GM19035 (cell line): Measurements from ENCODE around the gene SEL1L2.

Experiments used
- ATAC-seq: cut with Tn5 transposase; IDR thresholded peaks from one replicate; pipeline ENCODE4 v1.9.1; 2021; ENCODE audit not compliant: unreplicated experiment

The SEL1L2 gene

DNA sequence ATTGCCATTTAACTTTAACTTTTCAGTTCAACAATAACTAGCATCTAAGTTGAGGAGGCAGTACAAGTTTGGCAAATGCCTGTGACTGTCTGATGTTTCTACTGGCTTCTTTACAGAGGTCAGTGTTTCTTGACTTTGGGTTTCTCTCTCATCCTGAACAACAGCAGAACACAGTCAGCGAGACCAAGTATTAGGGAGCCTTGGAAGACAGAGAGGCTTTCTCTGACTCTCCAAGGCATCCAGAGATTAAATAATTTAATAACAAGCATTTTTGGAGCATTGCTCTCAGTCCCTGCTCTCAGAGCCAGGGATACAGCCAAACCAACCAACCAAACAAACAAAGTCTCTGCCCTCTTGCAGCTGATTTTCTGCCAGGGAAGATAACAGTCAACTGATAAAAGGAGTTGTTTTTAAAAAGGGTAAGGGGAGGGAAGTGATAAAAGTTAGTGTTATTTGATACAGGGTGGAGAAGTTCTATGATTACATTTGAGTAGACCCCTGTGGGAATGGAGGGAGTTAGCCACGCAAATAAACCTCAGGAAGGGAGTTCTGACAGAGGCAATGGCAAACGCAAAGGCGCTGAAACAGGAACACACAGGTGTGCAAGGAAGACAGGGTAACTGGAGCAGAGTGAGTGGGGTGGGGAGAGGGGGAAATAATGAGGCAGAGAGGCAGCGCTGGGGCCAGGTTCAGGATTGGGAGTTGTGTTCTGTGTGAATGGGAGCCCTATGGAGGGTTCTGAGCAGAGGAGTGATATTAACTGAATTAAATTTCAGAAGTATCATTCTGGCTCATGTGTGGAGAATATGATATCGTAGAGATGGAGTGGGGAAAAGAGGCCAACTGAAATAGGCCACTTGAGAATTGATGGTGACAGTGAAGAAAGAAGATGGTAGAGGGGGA lies 55.2 kb downstream of the SEL1L2 start:
- ATAC-seq: no peak

DNA sequence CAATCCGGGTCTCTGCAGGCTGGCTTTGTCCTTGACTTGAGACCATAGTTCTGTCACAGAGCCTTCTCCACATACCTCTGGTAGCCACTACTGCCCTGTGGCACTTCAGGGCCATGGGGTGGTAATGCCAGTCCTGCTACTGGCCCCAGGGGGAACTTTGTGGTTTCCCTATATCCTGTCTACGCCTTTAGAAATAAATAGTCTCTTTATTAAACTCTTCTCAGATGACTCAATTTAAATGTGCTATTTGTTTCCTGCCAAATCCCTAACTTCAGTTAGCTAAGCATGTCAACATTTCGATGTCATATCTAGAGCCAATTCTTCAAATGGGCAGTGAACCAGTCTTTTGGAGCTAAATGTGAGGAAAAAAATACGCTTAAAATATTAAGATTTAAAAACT lies 60.1 kb downstream of the SEL1L2 start:
- ATAC-seq: no peak

DNA sequence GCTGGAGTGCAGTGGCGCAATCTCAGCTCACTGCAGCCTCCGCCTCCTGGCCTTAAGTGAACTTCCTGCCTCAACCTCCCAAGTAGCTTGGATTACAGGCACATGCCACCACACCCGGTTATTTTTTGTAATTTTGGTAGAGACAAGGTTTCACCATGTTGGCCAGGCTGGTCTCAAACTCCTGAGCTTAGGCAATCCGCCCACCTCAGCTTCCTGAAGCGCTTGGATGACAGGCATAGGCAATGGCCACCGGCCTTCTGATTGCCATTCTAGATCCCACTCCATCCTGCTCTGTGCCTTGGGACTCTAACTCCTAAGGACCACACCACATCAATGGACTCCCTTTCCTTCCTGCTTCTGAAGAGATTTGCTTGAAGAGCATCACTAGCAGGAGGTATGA lies 60.6 kb downstream of the SEL1L2 start:
- no peak for ATAC-seq

DNA sequence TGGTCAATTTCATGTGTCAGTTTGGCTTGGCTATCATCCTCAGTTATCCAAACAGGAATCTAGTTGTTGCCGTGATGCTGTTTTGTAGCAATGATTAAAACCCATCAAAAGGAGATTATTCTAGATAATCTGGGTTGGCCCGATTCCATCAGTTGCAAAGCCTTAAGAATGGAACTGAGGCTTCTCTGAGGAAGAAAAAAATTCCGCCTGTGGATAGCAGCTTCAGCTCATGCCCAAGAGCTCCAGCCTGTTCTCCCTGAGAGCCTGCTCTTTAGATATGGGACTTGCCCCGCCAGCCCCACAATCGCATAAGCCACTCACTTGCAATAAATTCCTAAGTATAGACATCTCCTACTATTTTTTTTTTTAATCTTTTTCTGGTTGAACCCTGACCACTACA lies 61.5 kb downstream of the SEL1L2 start:
- ATAC-seq: no peak

DNA sequence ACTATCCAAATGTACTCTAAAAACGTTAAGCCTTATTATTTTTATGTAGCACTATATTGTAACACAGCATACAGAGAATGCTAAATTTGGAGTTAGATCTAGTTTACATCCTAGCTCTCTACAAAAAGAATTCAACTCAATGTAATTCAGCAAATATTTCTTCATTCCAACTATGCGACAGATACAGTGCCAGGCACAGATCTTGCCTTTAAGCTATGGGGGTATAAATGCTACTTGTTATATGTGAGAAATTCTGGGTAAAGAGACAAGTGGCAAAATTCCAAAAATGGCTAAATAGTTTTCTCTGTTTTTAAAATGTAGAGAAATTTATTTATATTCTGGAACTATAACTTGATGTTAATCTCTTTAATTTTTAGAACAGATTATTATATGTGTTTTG lies 63.2 kb downstream of the SEL1L2 start:
- no peak for ATAC-seq

DNA sequence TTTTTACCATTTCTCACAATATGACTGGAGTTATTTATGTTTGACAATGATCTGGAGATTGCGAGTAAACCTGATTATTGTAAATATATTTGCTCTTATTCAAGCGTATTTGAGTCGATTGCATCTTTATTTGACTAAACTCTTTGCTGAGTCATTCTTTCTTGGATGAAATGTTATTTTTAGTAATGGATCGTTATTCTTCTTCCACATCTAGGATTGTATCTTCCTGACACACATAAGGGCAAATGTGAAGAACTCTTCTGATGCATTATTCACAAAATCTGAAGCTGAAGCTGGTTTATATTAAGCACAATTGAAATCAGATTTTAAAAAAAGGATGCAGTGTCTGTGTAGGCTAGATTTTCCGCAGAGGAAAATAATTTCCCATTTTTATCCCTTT lies 68.2 kb downstream of the SEL1L2 start:
- ATAC-seq: no peak

DNA sequence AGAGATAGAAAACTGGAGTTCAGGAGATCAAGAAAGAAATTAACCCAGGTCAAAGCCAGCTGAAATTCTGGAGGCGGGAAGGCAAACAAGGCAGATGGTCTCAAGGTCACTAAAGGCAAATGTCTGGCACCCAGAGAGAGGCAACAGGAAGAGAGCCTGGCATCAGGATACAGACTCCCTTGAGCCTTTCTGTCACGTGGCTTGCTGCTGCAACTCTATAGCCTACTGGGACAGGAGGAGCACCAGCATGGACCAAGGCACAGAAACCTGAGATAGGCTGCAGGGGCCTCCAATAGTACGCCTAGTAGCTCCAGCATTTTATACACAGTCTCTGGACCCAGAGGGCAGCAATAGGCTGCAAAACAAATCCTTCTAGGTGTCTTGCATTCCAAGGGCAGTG lies 75.1 kb downstream of the SEL1L2 start:
- no peak for ATAC-seq

DNA sequence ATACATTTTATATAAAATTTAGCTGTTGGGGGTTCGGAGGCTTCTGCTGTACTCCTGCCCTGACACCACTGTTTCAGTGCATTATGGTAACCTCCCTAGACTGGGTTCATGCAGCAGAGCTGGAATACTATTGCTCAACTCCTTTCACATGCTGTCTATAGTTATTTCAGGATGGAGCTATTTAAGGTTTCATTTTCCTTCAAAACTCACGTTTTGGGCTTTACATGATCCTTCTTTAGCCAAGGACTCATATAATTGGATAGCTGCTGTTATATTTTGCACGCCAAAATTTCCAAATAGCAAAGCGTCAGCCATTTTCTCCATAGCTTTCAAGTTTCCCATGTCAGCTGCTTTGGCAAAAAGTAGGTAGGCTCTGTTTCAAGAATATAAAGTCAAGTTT lies 76.8 kb downstream of the SEL1L2 start:
- no peak for ATAC-seq

DNA sequence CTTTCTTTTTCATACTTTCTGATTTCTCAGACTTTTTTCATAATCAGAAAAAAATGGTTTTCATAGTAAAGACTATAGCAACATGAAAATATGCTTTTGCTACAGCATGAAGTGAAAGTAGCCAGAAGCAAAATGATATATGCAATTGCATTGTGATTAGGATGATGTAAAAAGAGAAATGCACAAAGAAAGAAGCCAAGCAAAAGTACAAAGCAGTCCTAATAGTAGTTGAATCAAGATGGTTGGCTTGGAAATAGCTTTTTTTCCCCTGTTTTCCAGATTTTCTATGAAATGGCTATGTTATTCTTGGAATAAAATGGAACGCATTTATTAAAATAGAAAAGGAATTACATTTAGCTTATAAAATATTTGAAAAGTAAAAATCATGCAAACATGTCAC lies 77.3 kb downstream of the SEL1L2 start:
- ATAC-seq: no peak

DNA sequence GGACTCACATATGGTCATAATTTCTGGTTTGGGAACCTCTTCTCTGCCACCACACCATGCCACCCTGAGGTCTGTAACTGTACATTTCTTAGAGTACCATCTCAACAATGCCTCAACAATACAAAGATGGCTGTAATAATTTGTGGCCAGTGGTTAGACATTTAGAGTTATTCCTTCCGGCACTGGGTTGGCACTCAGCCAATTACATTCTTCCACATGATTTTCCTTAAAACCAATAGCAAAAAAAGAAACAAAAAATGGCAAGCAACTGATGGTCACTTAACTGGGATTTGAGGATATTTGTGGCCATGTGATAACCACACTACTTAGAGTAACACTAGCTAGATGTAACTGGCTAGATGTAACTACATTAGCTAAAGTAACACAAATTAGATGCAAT lies 79.9 kb downstream of the SEL1L2 start:
- ATAC-seq: no peak

DNA sequence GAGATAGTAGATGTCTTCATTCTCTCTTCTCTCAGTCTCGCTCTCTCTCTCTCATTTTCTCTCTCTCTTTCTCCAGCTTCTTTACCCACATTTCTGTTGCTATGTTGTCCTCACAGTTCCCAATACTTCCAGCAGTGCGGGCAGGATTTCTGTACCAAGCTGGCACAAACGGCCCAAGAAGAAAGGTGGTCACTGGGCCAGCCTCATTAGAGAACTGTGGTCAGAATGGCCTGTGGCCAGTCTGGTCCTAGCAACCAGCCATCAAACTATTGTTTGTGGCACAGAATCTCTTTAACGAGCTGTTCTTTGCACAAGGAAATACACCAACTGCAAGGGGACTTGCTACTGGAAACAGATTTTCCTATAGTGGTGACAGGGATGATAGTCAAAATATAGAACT lies 81.3 kb downstream of the SEL1L2 start:
- ATAC-seq: no peak

DNA sequence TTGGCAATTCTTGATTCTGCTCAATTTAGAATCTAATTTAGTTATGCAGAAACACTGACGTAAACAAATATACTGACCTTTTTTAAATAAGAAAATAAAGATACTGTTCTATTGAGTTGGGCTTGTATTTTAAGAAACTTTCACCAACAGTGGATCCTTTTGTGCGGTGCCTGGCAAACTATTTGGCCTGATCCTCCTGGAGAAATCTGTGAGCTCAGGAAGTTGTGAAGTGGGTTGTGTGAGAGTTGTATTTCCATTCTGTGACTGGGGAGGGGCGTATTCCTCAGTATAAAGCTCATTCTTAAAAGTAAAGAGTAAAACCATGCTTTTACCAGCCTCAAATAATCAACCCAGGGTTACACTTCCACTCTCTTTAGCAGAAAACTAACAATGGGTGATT lies 85.6 kb downstream of the SEL1L2 start:
- no peak for ATAC-seq

DNA sequence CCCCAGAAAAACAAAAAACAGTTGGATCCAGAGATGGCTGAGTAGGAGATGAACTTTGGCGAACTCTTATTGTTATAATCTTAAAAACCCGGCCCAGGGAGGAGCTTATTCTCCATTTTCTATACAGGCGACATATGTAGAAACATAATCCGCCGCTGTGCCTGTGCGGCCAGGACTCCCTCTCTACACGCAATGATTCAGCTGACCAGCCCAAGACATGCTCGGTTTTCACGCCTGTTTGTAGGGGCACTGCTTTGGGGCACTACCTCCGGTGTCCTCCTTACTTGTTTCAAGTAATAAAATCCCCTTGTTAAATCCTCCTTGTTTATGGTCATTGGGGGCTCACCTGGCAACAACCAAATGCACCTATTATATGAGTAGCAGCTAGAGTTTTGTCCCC lies 89.9 kb downstream of the SEL1L2 start:
- no peak for ATAC-seq

DNA sequence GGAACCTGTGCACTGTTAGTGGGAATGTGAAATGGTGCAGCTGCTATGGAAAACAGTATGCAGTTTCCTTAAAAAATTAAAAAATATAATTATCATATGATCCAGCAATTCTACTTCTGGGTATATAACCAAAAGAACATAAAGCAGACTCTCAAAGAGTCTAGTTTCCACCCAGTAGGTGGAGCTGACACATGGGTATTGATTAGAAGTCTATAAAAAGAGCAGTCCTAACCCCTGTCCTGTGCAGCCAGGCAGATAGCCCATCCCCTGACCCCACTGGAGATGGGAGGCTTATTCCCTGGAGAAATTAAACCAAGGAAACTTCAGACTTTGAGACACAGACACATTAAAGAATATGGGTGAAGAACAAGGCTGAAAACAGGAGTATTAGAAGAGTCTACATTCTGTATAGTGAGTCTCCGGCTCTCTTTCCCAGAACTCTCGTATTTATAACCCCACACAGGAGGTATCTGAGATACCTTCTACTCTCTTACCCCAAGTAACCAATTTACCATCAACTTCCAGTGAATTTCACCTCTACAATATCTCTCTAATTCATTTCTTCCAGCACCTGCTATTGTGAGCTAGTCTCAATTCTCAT lies 92.3 kb downstream of the SEL1L2 start:
- ATAC-seq: no peak

DNA sequence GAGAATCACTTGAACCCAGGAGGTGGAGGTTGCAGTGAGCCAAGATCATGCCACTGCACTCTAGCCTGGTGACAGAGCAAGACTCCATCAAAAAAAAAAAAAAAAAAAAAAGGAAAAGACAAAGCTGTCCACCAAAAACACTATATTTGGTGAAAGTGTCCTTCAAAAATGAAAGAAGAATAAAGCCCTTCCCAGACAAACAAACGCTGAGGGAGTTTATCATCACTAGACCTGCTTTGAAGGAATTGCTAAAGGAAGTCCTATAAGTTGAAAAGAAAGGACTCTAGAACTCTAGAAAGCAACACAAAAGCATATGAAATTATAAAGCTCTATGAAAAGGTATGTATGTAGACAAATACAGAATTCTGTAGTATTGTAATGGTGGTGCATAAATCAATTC lies 98.8 kb downstream of the SEL1L2 start:
- no peak for ATAC-seq

DNA sequence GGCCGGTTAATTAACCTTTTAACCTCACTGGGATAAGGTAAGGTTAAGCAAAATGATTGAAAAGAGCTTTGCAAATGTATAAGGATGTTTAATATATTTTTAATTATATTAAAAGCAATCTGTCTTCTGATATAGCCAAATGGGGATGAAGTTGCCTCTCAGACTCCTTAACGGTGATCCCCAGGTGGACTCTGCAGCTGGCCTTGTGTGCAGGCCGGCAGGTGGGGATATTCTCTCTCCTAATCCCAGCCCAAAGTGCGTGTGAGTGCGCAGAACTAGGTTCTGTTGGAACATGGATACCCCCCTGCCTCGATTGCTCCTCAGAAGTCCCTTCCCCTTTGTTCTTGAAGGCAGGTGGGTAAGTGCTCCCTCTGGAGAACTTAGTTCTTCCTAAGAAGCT lies 105.6 kb downstream of the SEL1L2 start:
- ATAC-seq: no peak

DNA sequence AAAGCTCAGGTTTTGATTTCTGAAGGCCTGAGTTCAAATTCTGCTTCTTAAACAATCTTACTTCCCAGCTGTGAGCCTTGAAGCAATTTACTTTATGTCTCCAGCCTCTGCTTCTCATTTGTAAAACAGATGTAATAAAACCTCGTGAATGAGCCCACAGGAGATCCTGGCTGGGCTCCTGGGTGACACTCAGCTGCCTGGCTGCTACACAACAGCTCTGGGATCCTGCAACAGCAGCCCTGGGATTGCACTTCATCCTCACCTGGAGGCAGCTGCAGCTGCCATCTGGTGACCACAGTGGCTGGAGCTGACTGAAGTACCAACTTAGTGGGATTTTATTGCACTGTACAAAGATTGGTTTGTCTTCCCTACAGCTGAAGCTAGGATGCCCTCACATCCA lies 107.0 kb downstream of the SEL1L2 start:
- no peak for ATAC-seq

DNA sequence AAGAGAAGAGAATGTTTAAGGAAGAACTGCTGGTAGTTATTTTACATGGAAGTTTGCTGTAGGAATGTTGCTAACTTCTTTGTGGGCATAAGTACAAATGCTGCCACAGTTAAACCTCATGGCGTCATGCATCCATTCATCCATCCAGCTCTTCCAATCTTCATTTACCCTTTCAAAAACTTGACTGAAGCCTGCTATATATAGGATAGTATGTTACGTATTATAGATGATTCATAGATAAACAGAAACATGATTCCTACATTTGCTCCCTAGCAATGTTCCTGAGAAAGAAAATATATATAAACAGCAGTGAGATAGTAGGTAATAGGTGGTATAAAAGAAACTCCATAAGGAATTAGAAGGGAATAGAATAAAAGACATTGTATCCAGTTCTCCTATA lies 111.8 kb downstream of the SEL1L2 start:
- no peak for ATAC-seq

DNA sequence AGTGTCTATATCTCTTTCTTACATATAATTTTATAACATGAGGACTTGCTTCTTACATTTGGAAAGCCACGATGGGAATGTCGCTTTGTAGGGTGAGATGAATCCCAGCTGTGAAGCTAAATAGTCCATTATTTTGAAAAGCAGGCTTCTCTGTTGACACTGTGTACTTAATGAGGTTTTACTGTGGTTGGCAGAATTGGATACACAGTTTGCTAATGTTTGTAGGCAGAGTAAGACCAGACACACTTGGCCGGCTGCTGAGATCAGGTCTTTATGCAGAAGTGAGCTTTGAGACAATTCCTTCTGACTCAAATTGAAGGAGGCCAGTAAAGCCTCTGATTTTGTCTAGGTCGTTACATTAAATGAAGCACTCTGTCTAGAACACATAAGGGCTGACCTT lies 112.6 kb downstream of the SEL1L2 start:
- no peak for ATAC-seq

DNA sequence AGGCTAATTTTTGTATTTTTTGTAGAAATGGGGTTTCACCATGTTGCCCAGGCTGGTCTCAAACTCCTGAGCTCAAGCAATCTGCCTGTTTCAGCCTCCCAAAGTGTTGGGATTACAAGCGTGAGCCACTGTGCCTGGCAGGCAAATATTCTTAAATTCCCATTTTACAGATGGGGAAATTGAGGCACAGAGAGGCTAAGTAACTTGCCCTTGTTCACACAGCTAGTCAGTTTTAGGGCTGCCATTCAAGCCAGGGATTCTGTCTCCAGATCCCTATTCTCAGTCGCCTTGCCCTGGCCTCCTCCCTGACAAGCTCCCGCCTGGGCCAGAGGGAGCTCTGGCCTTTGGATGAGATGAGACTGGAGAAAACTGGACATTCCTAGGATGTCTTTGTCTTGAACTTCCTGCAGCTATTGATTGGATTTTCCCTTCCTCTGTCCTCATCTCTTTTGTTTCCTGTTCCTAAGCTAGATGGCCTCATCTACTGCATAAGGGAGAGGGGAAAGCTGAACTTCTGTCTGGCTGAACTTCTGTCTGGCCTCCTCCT lies 115.1 kb downstream of the SEL1L2 start:
- no peak for ATAC-seq

DNA sequence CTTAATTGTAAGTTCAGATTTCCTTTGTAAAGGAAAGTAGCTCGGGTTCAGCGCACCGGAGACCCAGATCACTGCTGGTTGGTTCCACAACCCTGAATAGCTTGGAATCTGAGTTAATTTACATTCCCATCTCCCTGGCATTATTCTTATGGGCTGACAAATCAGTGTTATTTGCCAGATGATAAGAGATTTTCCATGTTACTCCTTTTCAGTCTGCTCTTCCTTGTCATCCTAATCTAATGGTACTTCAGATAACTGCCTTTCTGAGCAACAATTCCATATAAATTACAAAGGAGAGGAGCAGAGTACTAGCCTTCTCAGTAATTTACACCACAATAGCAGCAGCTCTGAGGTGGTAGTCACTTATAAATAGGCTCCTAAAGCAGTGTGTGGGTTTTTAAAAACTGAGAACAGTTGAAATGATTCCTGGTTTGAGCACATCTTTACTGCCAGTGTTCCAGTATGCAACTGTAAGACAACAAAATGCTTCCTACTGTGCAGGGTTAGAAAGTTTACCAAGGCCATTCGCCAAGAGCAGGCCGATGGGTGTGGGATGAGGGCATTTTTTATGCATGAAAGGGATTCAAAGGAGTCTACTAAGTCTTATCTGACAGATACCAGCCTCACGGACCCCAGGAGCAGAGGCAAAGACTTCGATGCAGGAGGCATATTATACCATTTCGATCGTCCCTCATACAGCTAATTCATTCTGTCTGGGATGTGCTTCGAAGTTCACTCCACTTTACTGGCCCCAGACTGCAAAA lies 115.8 kb downstream of the SEL1L2 start:
- ATAC-seq: no peak

DNA sequence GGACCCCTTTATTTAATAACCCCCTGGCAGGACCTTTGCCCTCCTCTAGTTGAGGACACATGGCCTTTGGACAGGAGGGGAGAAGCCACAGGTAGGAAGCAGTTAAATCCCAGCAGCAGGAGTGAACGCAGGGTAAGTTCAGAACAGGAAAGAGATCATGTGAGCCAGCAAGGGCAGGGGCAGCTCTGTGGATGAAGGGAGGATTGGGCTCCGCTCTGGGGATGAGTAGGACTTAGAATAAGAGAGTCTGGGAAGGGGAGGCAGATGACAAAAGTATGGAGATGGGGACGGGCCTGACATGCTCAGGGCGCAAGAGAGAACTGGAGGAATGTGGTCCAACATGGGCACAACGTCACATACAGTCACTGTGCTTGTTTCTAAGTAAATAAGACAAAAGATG lies 116.6 kb downstream of the SEL1L2 start:
- no peak for ATAC-seq
